CD4-positive, CD25-positive, alpha-beta regulatory T cell (primary cell): ENCODE measurements around the gene COPG1. TPM values are rescaled to one million over a fixed set of nuclear protein-coding genes. Genes with fewer than 3 reads are reported as not detected.
A peak's percentile ranks its signal among the peaks of the same experiment; 100 is the strongest.

Experiments used
- ATAC-seq, 2 donors: fragments of 150-1000 bp; cut with Tn5 transposase; one replicate each; pipeline ENCODE4 v1.10.0; 2021; ENCODE audit warnings: low read depth in 2 of 2, moderate number of reproducible peaks in 2 of 2, moderate library complexity in 1 of 2
- DNase-seq, 3 donors: peaks; one replicate each; pipeline versions ENCODE4 v3.0.0 to v3.0.0-alpha.2; 2012 to 2022; ENCODE audit warnings: mixed read lengths in 1 of 3
- H3K27ac ChIP-seq: one replicate; pipeline ENCODE4 v1.7.0; 2013; ENCODE audit warnings: mild to moderate bottlenecking, low read length; ENCODE audit not compliant: insufficient read depth, poor library complexity, severe bottlenecking
- H3K27me3 ChIP-seq: one replicate; pipeline ENCODE4 v1.7.0; 2013; ENCODE audit warnings: low read length; ENCODE audit not compliant: control insufficient read depth, insufficient read depth
- H3K36me3 ChIP-seq: one replicate; pipeline ENCODE4 v1.7.0; 2013; ENCODE audit warnings: mild to moderate bottlenecking, low read length, moderate library complexity; ENCODE audit not compliant: control insufficient read depth, insufficient read depth
- H3K4me1 ChIP-seq: 2 replicates; pipeline ENCODE4 v1.7.0; 2013; ENCODE audit warnings: mild to moderate bottlenecking, low read length; ENCODE audit not compliant: insufficient read depth, control insufficient read depth, poor library complexity, severe bottlenecking
- H3K4me3 ChIP-seq: one replicate; pipeline ENCODE4 v1.7.0; 2013; ENCODE audit warnings: low read depth, mild to moderate bottlenecking, low read length, moderate library complexity
- H3K9me3 ChIP-seq, 2 experiments: 1 replicate in 1 of 2; 2 replicates in 1 of 2; pipeline ENCODE4 v1.7.0; 2013; ENCODE audit warnings: low read length in 2 of 2, mild to moderate bottlenecking in 1 of 2, moderate library complexity in 1 of 2; ENCODE audit not compliant: control insufficient read depth in 2 of 2
- H3K27ac Mint-ChIP-seq, 3 donors: one replicate each; pipeline ENCODE4 v1.8.0; 2020 to 2022; ENCODE audit warnings: mild to moderate bottlenecking in 3 of 3, mixed read lengths in 3 of 3, moderate library complexity in 2 of 3
- H3K27me3 Mint-ChIP-seq: one replicate; pipeline ENCODE4 v1.8.0; 2022; ENCODE audit warnings: mild to moderate bottlenecking, mixed read lengths
- H3K36me3 Mint-ChIP-seq: one replicate; pipeline ENCODE4 v1.8.0; 2020; ENCODE audit warnings: mixed read lengths
- H3K4me1 Mint-ChIP-seq, 4 donors: one replicate each; pipeline ENCODE4 v1.8.0; 2020 to 2022; ENCODE audit warnings: mixed read lengths in 4 of 4, mild to moderate bottlenecking in 1 of 4
- H3K4me3 Mint-ChIP-seq, 4 donors: one replicate each; pipeline ENCODE4 v1.8.0; 2020 to 2022; ENCODE audit warnings: mild to moderate bottlenecking in 4 of 4, mixed read lengths in 4 of 4, moderate library complexity in 3 of 4
- H3K9me3 Mint-ChIP-seq, 7 donors: one replicate each; pipeline ENCODE4 v1.8.0; 2020 to 2022; ENCODE audit warnings: mixed read lengths in 7 of 7, mild to moderate bottlenecking in 3 of 7, moderate library complexity in 2 of 7
- polyA plus RNA-seq, 4 donors: library from polyadenylated mRNA; unstranded; fragments of 300-500 nt; fragmentation: Illumina TruSeq; gene quantifications; one replicate each; pipeline ENCODE4 v1.2.3, GENCODE V29; 2021
- total RNA-seq: library from RNA; stranded (reverse); gene quantifications from one replicate; pipeline ENCODE4 v1.2.3, GENCODE V29; 2022

The COPG1 gene
- total and polyA plus RNA-seq, 5 donors from 2014 or later, result 67.7 to 105 (median 88.4) TPM

GRCh38 chr3:129282727-129283327 lies 33.4 kb downstream of the COPG1 start:
- H3K4me1 ChIP-seq, result peaks cover 41% of the 10 kb centered on the region
- peaks cover 14% of the 10 kb centered on the region for H3K36me3 Mint-ChIP-seq
- H3K27ac ChIP-seq, result peak overlapping the region; percentile 96

DNA sequence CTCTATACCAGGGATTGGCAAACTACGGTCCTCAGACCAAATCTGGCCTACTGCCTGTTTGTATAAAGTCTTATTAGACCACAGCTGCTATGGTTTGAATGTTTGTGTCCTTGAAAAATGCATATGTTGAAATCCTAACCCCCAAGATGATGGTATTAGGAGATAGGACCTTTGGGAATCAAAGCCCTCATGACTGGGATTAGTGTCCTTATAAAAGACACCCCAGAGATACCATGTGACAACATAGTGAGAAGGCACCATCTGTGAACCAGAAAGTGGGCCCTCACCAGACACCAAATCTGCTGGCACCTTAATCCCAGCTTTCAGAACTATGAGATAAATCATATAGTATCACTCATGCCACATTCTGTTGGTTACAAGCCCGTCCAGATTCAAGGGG lies 36.7 kb downstream of the COPG1 start:
- Mint-ChIP-seq H3K36me3 (peaks cover 23% of the 10 kb centered on the region), H3K27me3 (no peaks in the 10 kb centered on the region), H3K4me1 (peaks cover 30 to 54% (median 39%) of the 10 kb centered on the region in 4 donors), H3K9me3 (no peaks in the 10 kb centered on the region), H3K27ac (peak overlapping the region in 1 of 3 donors; percentile 75), H3K4me3 (no peak overlapping the region)
- peaks cover 19% of the 10 kb centered on the region for H3K4me1 ChIP-seq
- DNase-seq, result no peak
- no peak for ATAC-seq
- H3K4me3 ChIP-seq, result no peak overlapping the region
- peaks cover 41% of the 10 kb centered on the region for H3K36me3 ChIP-seq
- no peak overlapping the region for H3K27ac ChIP-seq
- no peaks in the 10 kb centered on the region for H3K9me3 ChIP-seq
- H3K27me3 ChIP-seq, result no peaks in the 10 kb centered on the region

More at GRCh38 chr3:129282727-129283327, 33.4 kb downstream of the COPG1 start:
- Mint-ChIP-seq H3K4me1 (peaks cover 36 to 76% (median 47%) of the 10 kb centered on the region in 4 donors), H3K9me3 (no peaks in the 10 kb centered on the region), H3K27me3 (no peaks in the 10 kb centered on the region), H3K4me3 (peak overlapping the region; percentile 1 to 81 (median 58)), H3K27ac (peak overlapping the region; percentile 73 to 97 (median 89))
- no peaks in the 10 kb centered on the region for H3K27me3 ChIP-seq
- H3K36me3 ChIP-seq, result peaks cover 15% of the 10 kb centered on the region
- DNase-seq, result peak in 2 of 3 donors; percentile 45 to 78
- H3K9me3 ChIP-seq, result no peaks in the 10 kb centered on the region
- ATAC-seq, result peak; percentile 27 to 35
- peak overlapping the region; percentile 60 for H3K4me3 ChIP-seq

DNA sequence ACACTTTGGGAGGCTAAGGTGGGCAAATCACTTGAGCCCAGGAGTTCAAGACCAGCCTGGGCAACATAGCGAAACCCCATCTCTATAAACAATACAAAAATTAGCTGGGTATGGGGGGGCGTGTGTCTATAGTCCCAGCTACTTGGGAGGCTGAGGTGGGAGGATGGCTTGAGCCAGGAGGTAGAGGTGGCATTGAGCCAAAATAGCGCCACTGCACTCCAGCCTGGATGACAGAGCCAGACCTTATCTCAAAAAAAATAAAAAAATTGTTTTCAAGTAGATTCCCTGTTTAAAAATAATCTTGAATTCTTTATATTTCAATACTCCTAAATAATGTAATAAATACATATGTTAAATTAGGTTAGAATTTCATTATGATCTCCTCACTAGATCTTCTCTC lies 39.0 kb downstream of the COPG1 start:
- peaks cover 32% of the 10 kb centered on the region for H3K36me3 Mint-ChIP-seq
- H3K27ac Mint-ChIP-seq, result peak overlapping the region in 2 of 3 donors; percentile 38 to 60
- no peak overlapping the region for H3K4me3 Mint-ChIP-seq
- ATAC-seq, result no peak
- no peaks in the 10 kb centered on the region for H3K9me3 Mint-ChIP-seq
- Histone ChIP-seq H3K4me1 (no peaks in the 10 kb centered on the region), H3K27ac (no peak overlapping the region), H3K4me3 (no peak overlapping the region), H3K36me3 (peaks cover 61% of the 10 kb centered on the region), H3K27me3 (no peaks in the 10 kb centered on the region), H3K9me3 (no peaks in the 10 kb centered on the region)
- no peak for DNase-seq
- peaks cover 22 to 37% (median 30%) of the 10 kb centered on the region in 4 donors for H3K4me1 Mint-ChIP-seq
- no peaks in the 10 kb centered on the region for H3K27me3 Mint-ChIP-seq

- H3K27ac Mint-ChIP-seq, result peak overlapping the region in 2 of 3 donors; percentile 38 to 80
- H3K9me3 Mint-ChIP-seq, result no peaks in the 10 kb centered on the region
- no peaks in the 10 kb centered on the region for H3K27me3 Mint-ChIP-seq
- Histone ChIP-seq H3K27me3 (no peaks in the 10 kb centered on the region), H3K9me3 (no peaks in the 10 kb centered on the region), H3K4me3 (no peak overlapping the region), H3K4me1 (no peaks in the 10 kb centered on the region), H3K36me3 (peaks cover 62% of the 10 kb centered on the region), H3K27ac (no peak overlapping the region)
- ATAC-seq (no peak), DNase-seq (no peak)
- H3K4me1 Mint-ChIP-seq, result peaks cover 22 to 33% (median 23%) of the 10 kb centered on the region in 4 donors
- no peak overlapping the region for H3K4me3 Mint-ChIP-seq
- H3K36me3 Mint-ChIP-seq, result peaks cover 31% of the 10 kb centered on the region
Observed at GRCh38 chr3:129289201-129289921, 40.0 kb downstream of the COPG1 start.

GRCh38 chr3:129291236-129291886 lies 42.0 kb downstream of the COPG1 start:
- Mint-ChIP-seq H3K4me3 (no peak overlapping the region), H3K27me3 (no peaks in the 10 kb centered on the region), H3K4me1 (peaks cover 13 to 23% (median 19%) of the 10 kb centered on the region in 4 donors), H3K9me3 (no peaks in the 10 kb centered on the region), H3K27ac (no peak overlapping the region), H3K36me3 (peaks cover 43% of the 10 kb centered on the region)
- DNase-seq (no peak), ATAC-seq (no peak)
- Histone ChIP-seq H3K27me3 (no peaks in the 10 kb centered on the region), H3K27ac (no peak overlapping the region), H3K4me1 (no peaks in the 10 kb centered on the region), H3K4me3 (no peak overlapping the region), H3K36me3 (peaks cover 65% of the 10 kb centered on the region), H3K9me3 (no peaks in the 10 kb centered on the region)

DNA sequence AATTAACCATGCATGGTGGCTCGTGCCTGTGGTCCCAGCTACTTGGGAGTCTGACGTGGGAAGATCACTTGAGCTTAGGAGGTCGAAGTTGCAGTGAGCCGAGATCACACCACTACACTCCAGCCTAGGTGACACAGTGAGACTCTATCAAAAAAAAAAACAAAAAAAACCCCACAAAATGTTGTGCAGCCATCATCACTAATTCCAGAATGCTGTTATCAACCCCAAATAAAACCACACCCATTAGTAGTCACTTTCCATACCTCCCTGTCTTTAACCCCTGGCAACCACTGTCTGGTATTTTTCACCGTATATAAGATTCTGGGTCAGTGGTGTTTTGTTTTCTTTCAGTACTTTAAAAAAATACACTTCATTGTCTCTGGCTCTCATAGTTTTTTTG lies 45.9 kb downstream of the COPG1 start:
- no peak overlapping the region for H3K27ac ChIP-seq
- ATAC-seq (no peak), DNase-seq (no peak)
- H3K4me3 Mint-ChIP-seq, result no peak overlapping the region
- H3K27ac Mint-ChIP-seq, result no peak overlapping the region
- no peaks in the 10 kb centered on the region for H3K9me3 Mint-ChIP-seq
- H3K4me1 Mint-ChIP-seq, result peaks cover 9 to 18% (median 14%) of the 10 kb centered on the region in 4 donors
- H3K36me3 ChIP-seq, result peaks cover 71% of the 10 kb centered on the region
- H3K9me3 ChIP-seq, result no peaks in the 10 kb centered on the region
- H3K27me3 ChIP-seq, result no peaks in the 10 kb centered on the region
- H3K27me3 Mint-ChIP-seq, result no peaks in the 10 kb centered on the region
- H3K4me3 ChIP-seq, result no peak overlapping the region
- H3K36me3 Mint-ChIP-seq, result peaks cover 39% of the 10 kb centered on the region
- H3K4me1 ChIP-seq, result no peaks in the 10 kb centered on the region

DNA sequence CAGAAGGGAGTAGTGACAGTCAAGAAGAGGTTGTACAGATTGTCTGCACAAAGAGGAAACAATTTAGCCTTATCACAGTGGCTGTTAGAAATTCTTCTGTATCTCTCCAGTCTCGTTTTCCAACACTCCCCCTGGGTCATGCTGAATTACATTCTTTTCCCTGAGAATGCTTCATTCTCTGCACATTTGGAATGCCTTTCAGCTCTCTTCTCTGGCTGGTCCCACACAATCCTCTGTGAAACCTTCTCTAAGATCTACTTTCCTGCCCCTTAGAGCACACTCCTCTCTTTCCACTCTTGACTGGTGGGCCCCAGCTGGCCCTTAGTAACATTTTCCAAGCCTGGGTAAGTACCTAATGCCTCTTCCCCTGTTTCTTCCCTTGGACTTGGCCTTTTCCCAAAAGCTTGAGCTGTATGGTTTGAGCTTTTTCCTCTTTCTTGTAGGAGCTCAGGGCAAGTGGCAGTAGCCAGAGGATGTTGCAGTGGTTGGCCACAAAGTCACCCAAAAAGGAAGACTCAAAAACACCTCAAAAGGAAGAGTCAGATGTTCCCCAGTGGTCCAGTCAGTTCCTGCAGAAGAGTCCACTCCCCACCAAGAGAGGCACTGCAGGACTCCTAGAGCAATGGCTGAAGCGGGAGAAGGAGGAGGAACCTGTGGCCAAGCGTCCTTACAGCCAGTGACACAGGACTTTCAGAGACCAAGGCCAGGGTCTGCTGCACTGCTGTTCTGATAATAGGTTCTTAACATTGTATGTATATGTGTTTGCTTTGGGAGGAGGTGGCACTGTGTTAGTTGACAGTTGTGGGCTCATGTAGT lies 54.9 kb downstream of the COPG1 start:
- ATAC-seq (no peak), DNase-seq (no peak)
- no peaks in the 10 kb centered on the region for H3K27me3 Mint-ChIP-seq

More for the DNA sequence above, 54.9 kb downstream of the COPG1 start:
- Histone ChIP-seq H3K4me3 (no peak overlapping the region), H3K27ac (no peak overlapping the region), H3K36me3 (peaks cover 54% of the 10 kb centered on the region), H3K27me3 (no peaks in the 10 kb centered on the region), H3K4me1 (peaks cover 8% of the 10 kb centered on the region), H3K9me3 (no peaks in the 10 kb centered on the region)
- Mint-ChIP-seq H3K36me3 (peaks cover 37% of the 10 kb centered on the region), H3K9me3 (no peaks in the 10 kb centered on the region), H3K4me1 (peaks cover 10 to 28% (median 19%) of the 10 kb centered on the region in 4 donors), H3K4me3 (peak overlapping the region in 1 of 4 donors; percentile 27), H3K27ac (peak overlapping the region in 2 of 3 donors; percentile 76 to 87)
